Measurements from ENCODE around the gene EFHD2.
"Not testable (repeated sequence)": the region's sequence is repeated elsewhere in the genome, so short reads cannot be mapped to it uniquely, and the experiment has no call there.

Gene EFHD2

GRCh38 chr1:15452866-15453571 lies 43.3 kb downstream of the EFHD2 start:
- DNase-seq (ENCODE audit: low read depth) = no peak
- no peak overlapping the region for H3K4me3 ChIP-seq (replicated peaks; ENCODE audit: low read depth, low read length)
- TF ChIP-seq, protein P1, sequence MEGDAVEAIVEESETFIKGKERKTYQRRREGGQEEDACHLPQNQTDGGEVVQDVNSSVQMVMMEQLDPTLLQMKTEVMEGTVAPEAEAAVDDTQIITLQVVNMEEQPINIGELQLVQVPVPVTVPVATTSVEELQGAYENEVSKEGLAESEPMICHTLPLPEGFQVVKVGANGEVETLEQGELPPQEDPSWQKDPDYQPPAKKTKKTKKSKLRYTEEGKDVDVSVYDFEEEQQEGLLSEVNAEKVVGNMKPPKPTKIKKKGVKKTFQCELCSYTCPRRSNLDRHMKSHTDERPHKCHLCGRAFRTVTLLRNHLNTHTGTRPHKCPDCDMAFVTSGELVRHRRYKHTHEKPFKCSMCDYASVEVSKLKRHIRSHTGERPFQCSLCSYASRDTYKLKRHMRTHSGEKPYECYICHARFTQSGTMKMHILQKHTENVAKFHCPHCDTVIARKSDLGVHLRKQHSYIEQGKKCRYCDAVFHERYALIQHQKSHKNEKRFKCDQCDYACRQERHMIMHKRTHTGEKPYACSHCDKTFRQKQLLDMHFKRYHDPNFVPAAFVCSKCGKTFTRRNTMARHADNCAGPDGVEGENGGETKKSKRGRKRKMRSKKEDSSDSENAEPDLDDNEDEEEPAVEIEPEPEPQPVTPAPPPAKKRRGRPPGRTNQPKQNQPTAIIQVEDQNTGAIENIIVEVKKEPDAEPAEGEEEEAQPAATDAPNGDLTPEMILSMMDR (IDR thresholded peaks at IDR 0.05; ENCODE audit: low read length, missing control alignments) = no peak

DNA sequence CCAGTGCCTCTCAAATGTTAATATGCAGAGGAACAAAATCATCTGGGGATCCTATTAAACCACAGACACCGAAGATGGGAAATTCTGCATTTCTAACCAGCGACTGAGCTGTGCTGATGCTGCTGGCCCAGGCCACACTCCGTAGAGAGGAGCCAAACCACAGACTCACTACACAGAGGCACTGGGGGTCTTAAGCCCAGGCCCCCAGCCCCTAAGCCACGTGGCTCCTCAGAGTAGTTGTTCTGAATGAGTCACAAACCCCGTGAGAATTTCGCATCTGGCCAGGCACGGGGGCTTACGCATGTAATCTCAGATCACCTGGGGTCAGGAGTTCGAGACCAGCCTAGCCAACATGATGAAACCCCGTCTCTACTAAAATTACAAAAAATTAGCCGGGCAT lies 44.0 kb downstream of the EFHD2 start:
- H3K4me3 ChIP-seq (replicated peaks; ENCODE audit: low read depth, low read length) = no peak overlapping the region
- TF ChIP-seq, protein P1 (IDR thresholded peaks at IDR 0.05; ENCODE audit: low read length, missing control alignments) = no peak
- no peak for DNase-seq (ENCODE audit: low read depth)

GRCh38 chr1:15454256-15454655 lies 44.6 kb downstream of the EFHD2 start:
- TF ChIP-seq, protein P1 (IDR thresholded peaks at IDR 0.05; ENCODE audit: low read length, missing control alignments) = no peak
- DNase-seq (ENCODE audit: low read depth) = peak; percentile 53
- no peak overlapping the region for H3K4me3 ChIP-seq (replicated peaks; ENCODE audit: low read depth, low read length)

DNA sequence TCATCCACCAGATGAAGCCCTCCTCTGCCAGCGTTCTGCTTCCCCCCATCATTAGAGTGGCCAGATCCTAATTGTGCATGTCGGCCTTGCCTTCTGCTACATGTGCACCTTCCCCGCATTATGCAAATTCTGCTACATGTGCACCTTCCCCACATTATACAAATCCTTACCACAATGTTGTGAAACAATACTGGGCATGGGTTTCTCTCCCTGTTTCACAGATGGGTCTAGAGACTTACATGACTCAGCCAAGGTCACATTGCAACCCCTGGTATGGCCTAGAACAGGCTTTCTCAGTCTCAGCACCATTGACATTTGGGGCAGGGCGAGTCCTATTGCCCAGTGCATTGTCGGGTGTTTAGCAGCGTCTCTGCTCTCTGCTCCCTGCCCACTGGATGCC lies 45.8 kb downstream of the EFHD2 start:
- peak; percentile 25 for DNase-seq (ENCODE audit: low read depth)
- TF ChIP-seq, protein P1 (IDR thresholded peaks at IDR 0.05; ENCODE audit: low read length, missing control alignments) = no peak
- H3K4me3 ChIP-seq (replicated peaks; ENCODE audit: low read depth, low read length) = no peak overlapping the region

DNA sequence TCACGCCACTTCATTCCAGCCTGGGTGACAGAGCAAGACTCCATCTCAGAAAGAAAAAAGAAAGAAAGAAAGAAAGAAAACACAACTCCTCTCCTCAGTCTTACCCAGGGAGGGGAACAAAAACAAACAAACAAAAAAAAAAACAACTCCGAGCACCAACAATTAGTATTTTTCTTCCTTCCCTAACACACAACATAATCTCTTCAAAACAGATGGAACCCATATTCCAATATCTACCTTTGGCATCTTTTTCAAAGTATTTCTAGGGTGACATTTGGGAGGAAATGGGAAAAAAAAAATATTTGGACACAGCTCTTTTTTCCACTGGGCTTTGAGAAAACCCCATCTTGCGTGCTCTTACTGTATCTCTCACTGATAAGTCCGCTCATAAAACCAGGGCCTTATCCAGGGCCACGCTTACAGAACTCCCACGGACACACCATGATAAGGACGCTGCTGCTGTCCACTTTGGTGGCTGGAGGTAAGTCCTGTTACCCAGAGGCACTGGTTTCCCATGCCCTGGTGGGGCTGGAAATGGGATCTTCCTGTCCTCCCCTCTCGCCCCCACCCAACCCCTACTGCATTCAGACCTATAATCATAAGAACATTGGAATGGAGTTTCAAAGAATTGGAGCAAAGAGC lies 46.7 kb downstream of the EFHD2 start, which contains the start of gene CELA2A:
TSS of gene CELA2A (plus strand) at position 420 of the 642 bp plus-strand sequence. CDS start at position 442, 22 bp downstream.
- DNase-seq (ENCODE audit: low read depth) = no peak
- H3K4me3 ChIP-seq (replicated peaks; ENCODE audit: low read depth, low read length) = no peak within 1 kb of the TSS
- TF ChIP-seq, protein P1 (IDR thresholded peaks at IDR 0.05; ENCODE audit: low read length, missing control alignments) = no peak

DNA sequence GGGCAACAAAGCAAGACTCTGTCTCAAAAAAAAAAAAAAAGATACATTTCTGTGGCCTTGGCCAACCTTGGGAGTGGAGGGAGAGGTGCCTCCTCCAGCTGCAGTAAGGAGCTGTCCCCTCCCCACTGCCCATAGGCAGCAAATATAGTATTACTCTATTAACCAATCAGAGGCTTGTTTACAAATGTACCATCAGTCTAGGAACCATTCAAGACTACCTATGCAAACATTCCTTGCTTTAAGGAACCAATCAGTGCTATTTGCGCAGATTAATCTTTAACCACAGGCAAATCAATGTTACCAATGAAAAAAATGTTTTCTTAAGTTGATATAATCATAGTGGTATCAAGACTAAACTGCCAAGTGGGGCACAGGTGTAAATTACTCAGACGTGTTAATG lies 47.9 kb downstream of the EFHD2 start:
- no peak overlapping the region for H3K4me3 ChIP-seq (replicated peaks; ENCODE audit: low read depth, low read length)
- TF ChIP-seq, protein P1 (IDR thresholded peaks at IDR 0.05; ENCODE audit: low read length, missing control alignments) = no peak
- no peak for DNase-seq (ENCODE audit: low read depth)

DNA sequence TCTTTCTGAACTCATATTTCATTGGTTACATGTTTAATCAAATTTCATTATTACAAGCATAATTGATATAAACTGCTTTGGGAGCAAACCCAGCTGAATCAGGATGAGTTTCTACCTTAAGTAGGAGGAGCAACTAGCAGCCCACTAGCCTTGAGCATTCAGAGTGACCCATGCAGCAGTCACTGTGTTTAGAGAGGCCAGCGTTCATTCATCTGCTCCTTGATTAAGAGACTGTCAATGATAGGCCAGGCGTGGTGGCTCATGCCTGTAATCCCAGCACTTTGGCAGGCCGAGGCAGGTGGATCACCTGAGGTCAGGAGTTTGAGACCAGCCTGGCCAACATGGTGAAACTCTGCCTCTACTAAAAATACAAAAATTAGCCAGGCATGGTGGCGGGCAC lies 48.7 kb downstream of the EFHD2 start:
- not testable (repeated sequence) for H3K4me3 ChIP-seq (replicated peaks; ENCODE audit: low read depth, low read length); DNase-seq (ENCODE audit: low read depth)
